GM18858 (cell line): ENCODE data around the gene ITPR3.

Experiments used
- ATAC-seq: cut with Tn5 transposase; IDR thresholded peaks from one replicate; pipeline ENCODE4 v1.9.1; 2021; ENCODE audit not compliant: unreplicated experiment

Gene ITPR3

GRCh38 chr6:33711140-33712129, 90.3 kb downstream of the ITPR3 start, which contains the start of gene UQCC2:
Gene UQCC2, minus strand, starts transcription at chr6:33711700. Its CDS starts 14 bp downstream, at chr6:33711686.
- peak; percentile 62 for ATAC-seq

- no peak for ATAC-seq
These were observed 91.8 kb downstream of the ITPR3 start for GRCh38 chr6:33712914-33713313.

- no peak for ATAC-seq
These were observed 92.7 kb downstream of the ITPR3 start for GRCh38 chr6:33713786-33714185.

- no peak for ATAC-seq
These were observed 93.4 kb downstream of the ITPR3 start for GRCh38 chr6:33714385-33715040.

- no peak for ATAC-seq
These were observed 95.3 kb downstream of the ITPR3 start for GRCh38 chr6:33716379-33716778.

- no peak for ATAC-seq
These were observed 95.9 kb downstream of the ITPR3 start for GRCh38 chr6:33716890-33717632.

GRCh38 chr6:33717934-33718455, 96.9 kb downstream of the ITPR3 start:
- no peak for ATAC-seq

GRCh38 chr6:33718713-33719112, 97.6 kb downstream of the ITPR3 start:
- ATAC-seq = no peak

GRCh38 chr6:33719326-33719987, 98.3 kb downstream of the ITPR3 start:
- ATAC-seq = no peak

GRCh38 chr6:33720998-33721397, 99.9 kb downstream of the ITPR3 start:
- no peak for ATAC-seq

GRCh38 chr6:33721508-33721907, 100.4 kb downstream of the ITPR3 start:
- no peak for ATAC-seq

- ATAC-seq = no peak
These were observed 101.0 kb downstream of the ITPR3 start for GRCh38 chr6:33722103-33722623.

- no peak for ATAC-seq
These were observed 102.4 kb downstream of the ITPR3 start for GRCh38 chr6:33723371-33724085.

GRCh38 chr6:33724102-33725023, 103.2 kb downstream of the ITPR3 start:
- no peak for ATAC-seq

GRCh38 chr6:33725222-33725621, 104.1 kb downstream of the ITPR3 start:
- ATAC-seq = no peak

- ATAC-seq = no peak
These were observed 105.0 kb downstream of the ITPR3 start for GRCh38 chr6:33725891-33726673.

GRCh38 chr6:33726696-33727095, 105.6 kb downstream of the ITPR3 start:
- ATAC-seq = no peak

GRCh38 chr6:33727126-33727525, 106.0 kb downstream of the ITPR3 start:
- ATAC-seq = no peak
